K562 (cell line): ENCODE measurements around the gene ESPN. TPM values are rescaled to one million over a fixed set of nuclear protein-coding genes. Genes with fewer than 3 reads are reported as not detected.

Source experiments
- CHD7 ChIP-seq: fragments of 200-600 bp; sonication (generic); IDR thresholded peaks from one replicate; pipeline ENCODE4 v1.6.1; 2012; ENCODE audit warnings: mild to moderate bottlenecking, low read depth, low read length, inconsistent platforms
- SIN3A ChIP-seq, 2 experiments: fragments of 150-350 bp in 1 of 2; IDR thresholded peaks; 2 replicates each; pipeline ENCODE4 v1.6.1; 2011 to 2016; ENCODE audit warnings: borderline replicate concordance in 2 of 2, low read depth in 2 of 2, low read length in 2 of 2, mild to moderate bottlenecking in 2 of 2, moderate library complexity in 2 of 2; ENCODE audit not compliant: control insufficient read depth in 1 of 2
- ZNF134 ChIP-seq: fragments of 250-450 bp; sonication (Bioruptor Pico); conservative IDR thresholded peaks from 2 replicates; pipeline ENCODE4 v1.4.0; 2020
- polyA plus RNA-seq, 8 experiments: library from polyadenylated mRNA; depleted of rRNA in 4 of 8; stranded (reverse) in 5 of 8; unstranded in 3 of 8; fragments of >200 nt; fragmentation: Nextera tagmentation in 2 of 8; fragmentation: Illumina TruSeq in 1 of 8; extraction: Ambion mirVana in 2 of 8; extraction: Trizol in 1 of 8; gene quantifications; 2 replicates each; pipeline versions ENCODE4 v1.2.1 to v1.2.3, GENCODE V29; 2011 to 2014; ENCODE audit warnings: inconsistent platforms in 1 of 8, missing spikeins in 1 of 8
- total RNA-seq, 7 experiments: library from RNA; depleted of rRNA in 6 of 7; stranded (reverse); fragments of >200 nt in 6 of 7; fragmentation: Illumina TruSeq in 2 of 7; extraction: Trizol in 2 of 7; gene quantifications; 2 replicates each; pipeline versions ENCODE4 v1.2.1 to v1.2.3, GENCODE V29; 2011 to 2021; ENCODE audit warnings: low replicate concordance in 1 of 7

Gene ESPN
- total and polyA plus RNA-seq, 9 of the 15 experiments (the other 6 are each of a cell fraction or from before 2014, with no cell fraction given): 0.07 to 1.2 (median 0.45) TPM; not detected in 3

- TF ChIP-seq CHD7 (no peak), SIN3A (IDR thresholded peaks at IDR 0.05; ENCODE audit: borderline replicate concordance in 2 of 2, control insufficient read depth in 1 of 2, low read depth in 2 of 2, low read length in 2 of 2) (no peak), ZNF134 (CRISPR knock-in tag) (no peak)
Observed at GRCh38 chr1:6464915-6465314, 40.3 kb downstream of the ESPN start (continued).
